ENCODE results near the gene MFF. TPM values are rescaled to one million over a fixed set of nuclear protein-coding genes. Genes with fewer than 3 reads are reported as not detected.
A peak's percentile ranks its signal among the peaks of the same experiment; 100 is the strongest.

Gene MFF
- total and polyA plus RNA-seq, 2 of the 4 experiments (the other 2 are of a cell fraction), result 70.1 to 86.4 TPM

- H3K4ac ChIP-seq (ENCODE audit: low read depth, low read length), result peak overlapping the region; percentile 60
- no peaks in the 10 kb centered on the region for H4K20me1 ChIP-seq (ENCODE audit: insufficient read depth, low read length)
- ATAC-seq (ENCODE audit: low read depth) (peak; percentile 91), DNase-seq (peak; percentile 99)
- H2AK5ac ChIP-seq (ENCODE audit: low read depth, low read length), result peak overlapping the region; percentile 39
- dilution Hi-C loops (cut with HindIII; ENCODE audit: low sequenced_read_pairs, unreplicated experiment), result no loop called here
- intact Hi-C loops (cut with micrococcal nuclease), result loop anchor here (1.0 to 10.0 kb wide), 9 partner anchors 66 to 1248 kb away; partner anchors contain the start of gene AGFG1
- TSS peak; percentile 85 for BruUV-seq (replicated peaks)
- H2BK5ac ChIP-seq (ENCODE audit: low read depth, low read length, poor library complexity, severe bottlenecking), result peak overlapping the region; percentile 92
- CTCF ChIA-PET, result interaction anchor here (0.6 to 2.5 kb wide), 15 partner anchors 9 to 618 kb away, joined by 3 to 24 read pairs (median 4); no protein-coding TSS in a partner anchor
- peak overlapping the region; percentile 77 for H3K27ac ChIP-seq (ENCODE audit: insufficient read depth, low read length)
- H3K79me1 ChIP-seq (ENCODE audit: low read depth in 1 of 2, low read length in 2 of 2), result no peaks in the 10 kb centered on the region
- H3K9ac ChIP-seq (ENCODE audit: low read depth, low read length), result peak overlapping the region; percentile 5; the same call in 1 of the 2 replicates
- peak overlapping the region; percentile 48 for H3K4me2 ChIP-seq (ENCODE audit: low read depth, low read length)
- no peaks in the 10 kb centered on the region for H3K36me3 ChIP-seq (ENCODE audit: control insufficient read depth, insufficient read depth, low read length)
- peak overlapping the region; percentile 15 for H2AFZ ChIP-seq (replicated peaks; ENCODE audit: low read length, poor library complexity)
- H3K27me3 ChIP-seq (ENCODE audit: control insufficient read depth, insufficient read depth, low read length), result no peaks in the 10 kb centered on the region
- WGBS, 2 experiments (ENCODE audit: extremely low coverage in 2 of 2, insufficient read length in 1 of 2), result 0% methylated on average over 3 of the region's 7 CpGs; no CpG with 5 or more reads in 1 of the 2 experiments
- H3K23ac ChIP-seq (ENCODE audit: low read depth, low read length), result peak overlapping the region; percentile 32; the same call in 1 of the 2 replicates
- H3K4me3 ChIP-seq (ENCODE audit: insufficient read depth, low read depth, low read length), result no peak overlapping the region
- H2AK9ac ChIP-seq (replicated peaks; ENCODE audit: low read depth, low read length, poor library complexity), result no peak overlapping the region
- peaks cover 1% of the 10 kb centered on the region; the same call in 1 of the 2 replicates for H3K4me1 ChIP-seq (ENCODE audit: control insufficient read depth, insufficient read depth, low read length)
- H2BK120ac ChIP-seq (ENCODE audit: low read depth, low read length), result peak overlapping the region; percentile 43
- H4K8ac ChIP-seq (ENCODE audit: low read depth in 2 of 2, low read length in 2 of 2), result peak overlapping the region; percentile 9 to 84
- H3K18ac ChIP-seq (ENCODE audit: low read depth, low read length), result peak overlapping the region; percentile 79
- peak overlapping the region; percentile 5; the same call in 2 of the 3 replicates for H2BK15ac ChIP-seq (ENCODE audit: low read depth, low read length)
- peak overlapping the region; percentile 58 for H2BK20ac ChIP-seq (ENCODE audit: low read depth, low read length)
- peak overlapping the region; percentile 27 for H4K5ac ChIP-seq (ENCODE audit: low read depth, low read length)
- H4K91ac ChIP-seq (ENCODE audit: insufficient read depth, low read depth, low read length), result peak overlapping the region; percentile 74
- H3K9me3 ChIP-seq (ENCODE audit: control insufficient read depth, insufficient read depth, low read length), result no peaks in the 10 kb centered on the region
- in situ Hi-C loops (cut with MboI; ENCODE audit: low sequenced_read_pairs), result loop anchor here (5.0 to 10.0 kb wide), 2 partner anchors 361 to 468 kb away; partner anchors contain the start of gene DAW1
- peak overlapping the region; percentile 26 for H3K14ac ChIP-seq (replicated peaks; ENCODE audit: low read depth, low read length)
- no peaks in the 10 kb centered on the region for H3K9me1 ChIP-seq (ENCODE audit: insufficient read depth, low read length)
- POLR2A ChIA-PET (ENCODE audit: unreplicated experiment), result no interaction called here
- H3K56ac ChIP-seq (ENCODE audit: extremely low read depth, insufficient read depth, low read length), result peak overlapping the region; percentile 75
- TF ChIP-seq BHLHE40 (IDR thresholded peaks at IDR 0.05; ENCODE audit: low read depth, low read length), result 0 out of 2 replicates have a peak, but pooled peaks have one; percentile 21
- TF ChIP-seq FOS (IDR thresholded peaks at IDR 0.05; ENCODE audit: low read depth, low read length), result peak; percentile 37; the same call in 1 of the 2 replicates
- peak; percentile 38; the same call in 1 of the 2 replicates for TF ChIP-seq MAZ (IDR thresholded peaks at IDR 0.05; ENCODE audit: borderline replicate concordance, low read depth, low read length)
- peak; percentile 95 for TF ChIP-seq RAD21 (IDR thresholded peaks at IDR 0.05; ENCODE audit: low read length)
- no peak for TF ChIP-seq POLR2A (IDR thresholded peaks at IDR 0.05; ENCODE audit: low read depth, low read length)
- TF ChIP-seq CTCF (conservative IDR thresholded peaks at IDR 0.05; ENCODE audit: low read depth, low read length), result peak; percentile 96
- TF ChIP-seq USF2 (IDR thresholded peaks at IDR 0.05; ENCODE audit: low read depth, low read length), result no peak
- no peak for TF ChIP-seq CHD1 (IDR thresholded peaks at IDR 0.05; ENCODE audit: low read depth, low read length)
- TF ChIP-seq MAFK (IDR thresholded peaks at IDR 0.05; ENCODE audit: low read depth, low read length), result no peak
- no peak for TF ChIP-seq MXI1 (IDR thresholded peaks at IDR 0.05; ENCODE audit: borderline replicate concordance, low read depth, low read length)
- 0 out of 2 replicates have a peak, but pooled peaks have one; percentile 27 for TF ChIP-seq CEBPB (IDR thresholded peaks at IDR 0.05; ENCODE audit: low read depth, low read length)
- peak; percentile 90 for TF ChIP-seq SMC3 (IDR thresholded peaks at IDR 0.05; ENCODE audit: low read depth, low read length)
- no peak for TF ChIP-seq ELK1 (IDR thresholded peaks at IDR 0.05; ENCODE audit: borderline replicate concordance, low read depth, low read length)
Observed at GRCh38 chr2:227406177-227407031, 81.4 kb downstream of the MFF start.
